ENCODE data around the gene HOXD13.
A peak's percentile ranks its signal among the peaks of the same experiment; 100 is the strongest.

DNA sequence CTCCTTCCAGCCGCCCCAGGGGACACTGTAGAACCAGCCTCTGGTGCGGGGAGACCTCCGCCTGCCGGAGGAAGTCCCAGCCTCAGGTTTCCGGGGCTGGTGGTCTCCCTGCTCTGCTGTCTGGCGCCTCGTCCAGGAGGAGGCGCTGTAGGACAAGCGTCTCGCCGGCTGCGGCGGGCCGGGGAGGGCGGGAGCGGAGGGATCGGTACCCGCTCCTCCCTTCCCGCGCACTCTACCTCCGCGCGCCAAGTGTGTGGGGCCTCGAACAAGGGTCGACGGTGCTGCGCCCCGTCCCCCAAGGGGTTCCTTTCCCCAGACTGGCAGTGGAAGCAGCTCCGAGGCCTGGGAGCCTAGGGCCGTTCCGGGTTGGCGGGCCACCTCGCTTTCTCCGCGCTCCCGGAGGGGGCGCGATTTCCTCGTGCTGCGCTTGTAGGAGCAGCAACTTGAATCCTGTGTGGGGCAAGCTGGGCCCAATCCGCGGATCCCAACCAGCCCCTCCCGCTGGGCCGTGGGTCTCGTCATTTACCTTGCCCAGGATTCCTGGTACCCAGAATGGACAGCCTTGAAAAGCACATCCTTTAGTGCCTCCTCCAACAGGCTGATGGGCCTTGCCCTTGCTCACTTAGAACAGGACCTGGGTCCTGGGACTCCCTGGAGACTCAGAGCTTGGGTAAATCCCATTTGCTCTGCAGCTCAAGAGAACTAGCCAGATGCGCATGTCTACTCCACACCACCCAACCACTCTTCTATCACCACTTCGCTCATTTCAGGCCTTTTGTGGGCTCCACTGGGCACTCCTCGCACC, 48.2 kb downstream of the HOXD13 start:
- TF ChIP-seq, protein P1, sequence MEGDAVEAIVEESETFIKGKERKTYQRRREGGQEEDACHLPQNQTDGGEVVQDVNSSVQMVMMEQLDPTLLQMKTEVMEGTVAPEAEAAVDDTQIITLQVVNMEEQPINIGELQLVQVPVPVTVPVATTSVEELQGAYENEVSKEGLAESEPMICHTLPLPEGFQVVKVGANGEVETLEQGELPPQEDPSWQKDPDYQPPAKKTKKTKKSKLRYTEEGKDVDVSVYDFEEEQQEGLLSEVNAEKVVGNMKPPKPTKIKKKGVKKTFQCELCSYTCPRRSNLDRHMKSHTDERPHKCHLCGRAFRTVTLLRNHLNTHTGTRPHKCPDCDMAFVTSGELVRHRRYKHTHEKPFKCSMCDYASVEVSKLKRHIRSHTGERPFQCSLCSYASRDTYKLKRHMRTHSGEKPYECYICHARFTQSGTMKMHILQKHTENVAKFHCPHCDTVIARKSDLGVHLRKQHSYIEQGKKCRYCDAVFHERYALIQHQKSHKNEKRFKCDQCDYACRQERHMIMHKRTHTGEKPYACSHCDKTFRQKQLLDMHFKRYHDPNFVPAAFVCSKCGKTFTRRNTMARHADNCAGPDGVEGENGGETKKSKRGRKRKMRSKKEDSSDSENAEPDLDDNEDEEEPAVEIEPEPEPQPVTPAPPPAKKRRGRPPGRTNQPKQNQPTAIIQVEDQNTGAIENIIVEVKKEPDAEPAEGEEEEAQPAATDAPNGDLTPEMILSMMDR (IDR thresholded peaks at IDR 0.05): peak; percentile 68 to 98 (median 92)
- TF ChIP-seq POLR2A (IDR thresholded peaks at IDR 0.05): no peak
